ENCODE measurements around the gene FCGBP. TPM values are rescaled to one million over a fixed set of nuclear protein-coding genes. Genes with fewer than 3 reads are reported as not detected.
"Not testable (repeated sequence)": the region's sequence is repeated elsewhere in the genome, so short reads cannot be mapped to it uniquely, and the experiment has no call there.

The FCGBP gene
- total RNA-seq, 1 experiment from 2014 or later = 1.5 TPM

- DNase-seq (ENCODE audit: low read depth) = no peak
These were observed 43.5 kb downstream of the FCGBP start for GRCh38 chr19:39890755-39891551.

- DNase-seq (ENCODE audit: low read depth) = not testable (repeated sequence)
These were observed 44.3 kb downstream of the FCGBP start for GRCh38 chr19:39889872-39890754.

- DNase-seq (ENCODE audit: low read depth) = not testable (repeated sequence)
These were observed 46.9 kb downstream of the FCGBP start for GRCh38 chr19:39887456-39887951.

- DNase-seq (ENCODE audit: low read depth) = not testable (repeated sequence)
These were observed 48.4 kb downstream of the FCGBP start for GRCh38 chr19:39885821-39886554.

GRCh38 chr19:39884721-39885120 is 49.7 kb downstream of the FCGBP start:
- not testable (repeated sequence) for DNase-seq (ENCODE audit: low read depth)

Other genes starting within 250 kb of the FCGBP start
- gene LGALS14, start 230.2 kb downstream of the FCGBP start, total RNA-seq (2014; rRNA removed; shearing (Covaris generic)) = not detected in 2 replicates
- gene CLC, start 196.6 kb downstream of the FCGBP start, total RNA-seq (2014; rRNA removed; shearing (Covaris generic)) = not detected in 2 replicates
- not detected in 2 replicates for gene LEUTX, start 155.8 kb downstream of the FCGBP start, total RNA-seq (2014; rRNA removed; shearing (Covaris generic))
- 1.3 and 1.5 TPM in 2 replicates for gene DYRK1B, start 100.5 kb downstream of the FCGBP start, total RNA-seq (2014; rRNA removed; shearing (Covaris generic))
- 345 and 375 TPM in 2 replicates for gene FBL, start 88.3 kb downstream of the FCGBP start, total RNA-seq (2014; rRNA removed; shearing (Covaris generic))
- gene PSMC4, start 36.5 kb upstream of the FCGBP start, total RNA-seq (2014; rRNA removed; shearing (Covaris generic)) = 483 and 520 TPM in 2 replicates
- gene ZNF546, start 62.4 kb upstream of the FCGBP start, total RNA-seq (2014; rRNA removed; shearing (Covaris generic)) = 0.60 and 4.8 TPM in 2 replicates
- 4.9 and 20.8 TPM in 2 replicates for gene ZNF780B, start 121.6 kb upstream of the FCGBP start, total RNA-seq (2014; rRNA removed; shearing (Covaris generic))
- 16.1 and 18.5 TPM in 2 replicates for gene ZNF780A, start 156.3 kb upstream of the FCGBP start, total RNA-seq (2014; rRNA removed; shearing (Covaris generic))